SH-SY5Y (cell line): Measurements from ENCODE around the gene GBP3.

Source experiments
- GATA2 ChIP-seq: IDR thresholded peaks from 2 replicates; pipeline ENCODE4 v1.6.1; 2011; ENCODE audit warnings: mild to moderate bottlenecking, low read depth, low read length
- GATA3 ChIP-seq: IDR thresholded peaks from 2 replicates; pipeline ENCODE4 v1.6.1; 2011; ENCODE audit warnings: low read depth, mild to moderate bottlenecking, low read length, moderate library complexity

- no peak for TF ChIP-seq GATA2
- TF ChIP-seq GATA3: no peak
These were observed 38.1 kb downstream of the GBP3 start for GRCh38 chr1:88984569-88984968.
